ENCODE data around the gene HTRA1.

Gene HTRA1

DNA sequence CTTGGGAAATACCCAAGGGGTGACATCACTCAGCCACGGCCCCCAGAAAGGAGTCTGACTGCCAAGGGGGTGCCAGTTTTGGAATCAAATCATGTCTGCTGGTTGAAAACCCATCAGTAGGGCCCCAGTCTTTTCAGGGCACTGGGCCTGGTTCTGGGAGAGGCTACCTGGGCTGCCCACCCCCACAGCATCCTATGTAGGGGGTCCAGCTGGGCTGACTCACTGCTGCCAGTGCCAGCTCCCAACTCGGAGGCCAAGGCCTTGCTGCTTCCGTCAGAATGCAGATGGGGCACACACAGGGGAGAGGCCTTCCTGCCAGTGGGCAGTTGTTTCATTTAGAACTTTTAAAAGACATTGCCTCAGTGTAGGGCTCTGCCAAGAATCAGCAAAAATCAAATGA is 59.7 kb downstream of the HTRA1 start:
- no peak for DNase-seq

DNA sequence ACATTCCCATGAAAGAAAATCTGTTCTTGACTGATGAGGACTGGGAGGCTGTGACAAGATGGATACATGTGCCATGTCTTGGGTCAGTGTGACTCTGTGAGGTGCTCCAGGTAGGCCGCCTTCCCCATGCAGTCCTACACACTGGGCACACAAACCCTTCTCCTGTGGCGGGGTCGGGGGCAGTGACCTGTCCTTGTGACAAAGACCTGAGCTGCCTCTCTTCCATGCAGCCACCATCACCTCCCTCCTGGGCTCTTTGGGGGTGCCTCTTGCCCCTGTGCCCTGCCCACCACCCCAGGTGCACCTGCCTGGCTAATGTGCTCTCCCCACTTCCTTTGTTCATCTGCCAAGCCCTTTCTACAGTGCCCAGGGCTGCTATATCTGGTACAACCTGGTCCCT is 63.5 kb downstream of the HTRA1 start:
- no peak for DNase-seq

DNA sequence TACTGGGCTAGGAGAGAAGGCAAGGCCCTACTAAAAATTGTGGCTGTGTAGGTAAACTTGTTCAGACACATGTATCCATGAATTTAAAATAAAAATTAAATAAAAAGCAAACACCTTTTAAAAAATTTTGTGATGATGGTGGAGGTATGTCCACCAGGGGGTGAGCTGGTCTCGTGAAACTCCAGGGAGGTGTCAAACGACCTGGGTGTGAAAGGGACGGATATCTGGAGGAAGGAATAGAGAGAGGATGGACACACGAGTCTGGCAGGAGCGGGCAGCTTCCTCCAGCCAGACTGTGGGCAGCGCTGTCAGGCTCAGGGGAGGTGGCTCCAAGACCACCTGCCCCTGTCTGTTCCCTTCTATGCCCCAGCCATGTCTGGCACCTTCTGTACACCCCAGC is 64.4 kb downstream of the HTRA1 start:
- peak; percentile 12 for DNase-seq

DNA sequence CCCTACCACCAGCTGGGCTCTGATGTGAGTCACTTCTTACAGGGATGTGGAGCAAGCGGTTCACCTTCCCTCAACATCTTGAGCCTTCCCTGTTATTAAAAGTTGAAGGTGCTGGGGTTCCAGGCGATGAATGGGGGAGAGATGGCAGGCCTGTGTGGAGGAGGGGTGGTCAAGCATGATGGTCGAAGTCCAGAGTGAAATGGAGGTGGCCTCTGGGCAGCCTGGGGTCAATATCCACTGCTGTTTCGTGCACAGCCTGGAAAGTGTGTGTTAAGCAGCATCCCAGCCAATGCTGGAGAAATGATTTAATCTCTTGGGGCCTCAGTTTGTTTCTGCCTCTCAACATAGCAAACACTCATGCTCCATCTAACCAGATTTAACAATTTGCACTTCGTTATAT is 65.5 kb downstream of the HTRA1 start:
- no peak for DNase-seq

DNA sequence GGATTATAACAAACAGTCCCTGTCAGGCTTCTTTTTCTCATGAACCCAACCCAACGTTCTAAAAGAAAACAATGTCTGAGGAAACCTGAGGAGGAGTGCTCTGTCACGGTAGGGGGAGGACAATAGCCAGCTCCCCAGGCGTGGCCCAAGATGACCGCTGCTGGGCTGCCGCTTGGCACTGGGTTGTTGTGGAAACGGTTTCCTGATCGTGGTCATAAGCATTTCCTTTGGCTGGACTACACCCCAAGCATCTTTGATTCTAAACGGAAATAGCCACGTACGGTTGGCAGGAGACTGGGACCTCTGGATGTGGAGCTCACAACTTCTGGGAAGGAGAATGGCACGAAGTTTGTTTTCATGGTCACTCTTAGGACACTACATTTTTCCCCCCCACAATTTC is 68.8 kb downstream of the HTRA1 start:
- DNase-seq: no peak

DNA sequence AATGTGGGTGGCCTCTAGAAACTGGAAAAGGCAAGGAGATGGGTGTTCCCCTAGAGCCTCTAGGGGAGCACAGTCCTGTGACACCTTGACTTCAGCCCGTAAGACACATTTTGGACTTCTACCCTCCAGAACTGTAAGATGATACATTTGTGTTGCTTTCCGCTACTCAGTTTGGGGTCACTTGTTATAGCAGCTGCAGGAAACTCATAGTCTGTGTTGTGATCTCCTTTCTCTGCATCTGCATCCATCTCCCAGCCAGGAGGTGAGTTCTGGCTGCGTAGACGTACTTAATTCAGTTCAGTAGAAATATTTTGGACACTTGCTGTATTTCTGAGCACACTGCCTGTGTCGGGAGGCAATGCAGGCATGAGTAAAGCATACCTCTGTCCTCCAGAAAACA is 69.9 kb downstream of the HTRA1 start:
- no peak for DNase-seq

DNA sequence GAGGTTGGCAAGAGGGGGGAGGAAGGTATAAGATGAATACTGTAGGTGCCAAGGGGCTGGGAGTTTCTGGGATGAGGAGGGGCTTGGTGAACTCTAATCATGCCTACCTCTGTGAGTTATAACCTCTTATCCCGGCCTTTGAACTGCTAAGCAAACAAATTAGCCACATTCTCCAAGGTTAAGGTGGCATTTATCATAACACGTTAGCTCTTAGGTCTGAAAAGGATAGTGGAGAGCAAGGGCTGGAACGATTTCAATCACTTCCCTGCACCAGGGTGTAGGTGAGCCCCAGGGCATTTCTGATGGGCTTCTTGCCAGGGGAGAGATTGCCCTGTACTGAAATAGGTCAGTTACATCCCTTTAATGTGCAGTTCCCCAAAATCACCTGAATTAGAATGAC is 70.6 kb downstream of the HTRA1 start:
- DNase-seq: no peak

DNA sequence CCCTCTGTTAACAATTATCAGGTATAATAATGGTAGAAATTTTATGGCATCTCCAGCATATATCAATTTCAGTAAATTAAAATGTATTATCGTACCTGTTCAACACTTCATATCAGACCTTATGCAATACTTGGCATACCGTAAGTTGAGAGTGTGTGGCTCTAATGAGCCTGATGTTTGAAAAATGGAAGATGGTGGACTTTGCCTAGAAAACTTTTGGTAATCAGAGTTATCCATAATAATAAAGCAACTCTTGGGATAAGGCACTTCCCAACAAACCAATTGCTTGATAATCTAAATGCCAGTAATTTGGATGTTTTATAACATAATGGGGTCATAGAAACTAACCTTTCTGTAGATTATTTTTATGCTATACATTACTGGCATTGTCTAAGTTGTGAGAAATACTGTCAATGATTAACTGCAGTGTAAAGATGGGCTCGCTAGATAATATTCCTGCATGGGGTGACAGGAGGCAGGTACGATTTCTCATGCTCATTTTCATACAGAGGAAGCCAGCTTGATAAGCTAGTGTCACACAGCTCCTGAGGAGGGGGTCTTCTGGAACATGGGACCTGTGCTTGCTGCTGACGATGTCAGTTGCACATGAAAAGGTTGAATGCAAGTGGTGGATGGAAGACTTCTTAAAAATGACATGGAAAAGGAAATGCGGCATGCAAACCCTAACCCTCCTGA is 71.4 kb downstream of the HTRA1 start:
- no peak for DNase-seq

DNA sequence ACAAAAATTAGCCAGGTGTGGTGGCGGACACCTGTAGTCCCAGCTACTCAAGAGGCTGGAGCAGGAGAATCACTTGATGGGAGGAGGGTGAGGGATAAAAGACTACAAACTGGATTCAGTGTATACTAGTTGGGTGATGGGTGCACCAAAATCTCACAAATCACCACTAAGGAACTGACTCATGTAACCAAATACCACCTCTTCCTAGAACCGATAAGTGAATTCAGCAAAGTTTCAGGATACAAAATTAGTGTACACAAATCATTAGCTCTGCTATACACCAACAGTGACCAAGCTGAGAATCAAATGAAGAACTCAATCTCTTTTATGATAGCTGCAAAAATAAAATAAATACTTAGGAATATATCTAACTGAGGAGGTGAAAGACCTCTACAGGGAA is 76.2 kb downstream of the HTRA1 start:
- no peak for DNase-seq

DNA sequence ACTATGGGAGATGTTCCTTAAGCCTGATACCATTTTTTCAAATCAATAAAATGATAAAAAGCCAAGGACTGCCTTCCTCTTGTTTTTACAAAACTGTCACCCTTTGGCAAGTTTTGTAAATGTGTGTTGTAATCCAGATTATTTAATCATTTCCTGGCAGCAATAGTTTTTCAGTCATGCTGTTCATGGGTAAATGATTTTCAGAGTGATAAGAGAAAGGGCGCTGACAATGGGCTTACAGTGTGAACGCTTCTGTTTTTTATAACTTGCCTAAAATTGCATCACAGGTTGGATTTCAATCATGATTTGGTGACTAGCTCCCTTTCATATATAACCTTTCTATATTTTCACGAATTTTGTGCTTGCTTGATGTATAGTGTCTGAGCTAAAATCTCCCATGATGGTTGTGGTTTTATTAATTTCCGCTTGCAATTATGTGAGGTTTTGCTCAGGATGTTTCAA is 80.2 kb downstream of the HTRA1 start:
- DNase-seq: no peak

DNA sequence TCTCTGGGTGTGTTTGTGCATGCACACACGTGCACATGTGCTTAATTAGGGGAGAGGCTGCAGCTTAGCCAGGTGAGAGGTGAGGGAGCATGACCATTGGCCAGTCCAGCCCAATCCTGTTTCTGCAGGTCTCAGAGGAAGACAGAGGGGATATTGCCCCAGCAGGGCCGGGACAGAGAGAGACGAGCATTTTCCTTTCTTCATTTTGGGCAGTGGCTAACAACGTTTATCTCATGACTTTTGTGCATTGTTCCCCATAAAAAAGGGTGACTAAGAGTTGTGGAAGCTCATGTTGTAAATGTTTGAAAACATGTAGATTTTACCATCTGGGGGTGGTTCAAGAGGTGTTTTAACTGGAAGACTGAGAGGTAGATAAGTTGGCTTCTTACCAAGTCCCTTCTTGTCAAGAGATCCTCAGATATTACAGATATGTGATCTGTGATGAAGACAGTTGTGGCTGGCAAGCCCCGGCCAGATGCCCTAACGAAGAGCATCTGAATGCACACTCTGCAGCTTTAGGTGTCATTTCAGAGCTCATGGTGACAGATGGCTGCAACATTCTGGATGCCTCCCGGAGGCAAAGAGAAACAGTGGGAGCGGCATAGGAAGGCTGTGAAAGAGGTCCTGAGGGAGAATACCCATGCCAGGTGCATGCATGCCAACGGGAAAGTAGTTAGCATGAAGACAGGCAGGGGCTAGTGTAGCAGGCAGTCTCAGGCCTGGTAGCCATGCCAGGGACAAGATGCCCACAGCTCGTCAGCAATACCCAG is 82.5 kb downstream of the HTRA1 start:
- DNase-seq: no peak

DNA sequence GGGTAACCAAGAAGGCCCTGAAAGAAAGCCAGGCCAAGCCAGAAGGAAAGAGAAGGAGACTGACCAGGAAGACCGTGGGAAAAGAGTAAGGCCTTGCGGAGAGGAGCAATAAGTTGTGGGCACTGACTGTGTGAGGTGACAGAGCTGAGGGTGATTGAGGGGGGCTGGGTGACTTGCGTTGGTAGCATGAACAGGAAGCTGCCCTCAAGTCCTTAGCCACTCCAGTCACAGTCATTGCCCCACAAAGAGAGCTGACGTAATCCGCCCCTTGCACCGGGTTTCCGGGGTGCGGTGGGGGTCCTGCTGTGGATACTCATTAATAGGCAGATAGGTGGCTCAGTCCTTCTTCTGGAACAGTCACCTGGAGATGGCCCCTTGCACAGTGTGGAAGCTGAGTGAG is 83.1 kb downstream of the HTRA1 start:
- DNase-seq: no peak

DNA sequence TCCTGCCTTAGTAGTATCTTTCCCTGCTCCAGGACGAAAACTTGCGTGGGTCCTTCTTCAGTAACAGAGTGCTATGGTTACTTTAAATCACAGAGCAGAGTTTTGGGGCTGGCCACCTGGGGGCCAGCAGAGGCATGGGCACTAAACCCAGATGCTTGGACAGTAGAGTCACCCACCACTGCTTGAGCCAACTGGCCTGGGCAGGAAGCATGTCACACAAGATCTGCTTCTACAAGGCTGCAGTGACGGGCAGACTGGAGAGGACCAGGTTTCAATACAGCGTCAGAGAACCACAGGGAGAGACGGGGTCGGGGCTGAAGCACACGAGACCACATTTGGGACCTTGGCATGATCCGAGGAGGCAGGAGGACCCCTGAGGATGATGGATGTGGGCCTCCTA is 84.9 kb downstream of the HTRA1 start:
- no peak for DNase-seq

DNA sequence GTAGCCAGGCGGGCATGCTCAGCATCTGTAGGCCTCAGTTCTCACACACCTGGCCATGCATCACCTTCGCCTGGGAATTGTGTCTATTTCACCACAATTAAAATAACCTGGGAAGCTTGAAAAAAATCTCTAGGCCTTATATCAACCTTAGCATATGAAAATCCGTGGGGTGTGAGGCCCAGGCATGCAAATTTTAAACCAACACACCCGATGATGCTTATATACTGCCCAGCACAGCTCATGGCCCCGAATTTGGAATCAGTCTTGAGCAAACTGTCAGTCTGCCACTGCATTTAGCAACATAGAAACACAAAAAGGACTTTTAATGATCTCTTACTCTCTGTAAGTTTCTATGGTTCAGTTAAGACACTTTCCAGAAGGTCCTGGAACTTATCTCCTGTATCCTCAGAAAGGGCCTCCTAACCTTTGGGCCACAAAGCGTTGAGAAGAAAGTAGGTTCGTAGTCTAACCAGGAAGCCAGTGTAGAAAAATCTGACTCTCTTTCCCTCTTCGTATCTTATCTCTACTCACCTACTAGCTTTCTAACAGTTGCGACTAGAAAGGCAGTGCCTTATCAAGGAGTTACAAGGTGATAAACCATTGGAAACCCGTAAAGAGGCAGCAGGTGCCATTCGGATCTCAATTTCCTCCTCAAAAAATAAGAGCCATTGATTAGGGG is 87.2 kb downstream of the HTRA1 start:
- DNase-seq: no peak

DNA sequence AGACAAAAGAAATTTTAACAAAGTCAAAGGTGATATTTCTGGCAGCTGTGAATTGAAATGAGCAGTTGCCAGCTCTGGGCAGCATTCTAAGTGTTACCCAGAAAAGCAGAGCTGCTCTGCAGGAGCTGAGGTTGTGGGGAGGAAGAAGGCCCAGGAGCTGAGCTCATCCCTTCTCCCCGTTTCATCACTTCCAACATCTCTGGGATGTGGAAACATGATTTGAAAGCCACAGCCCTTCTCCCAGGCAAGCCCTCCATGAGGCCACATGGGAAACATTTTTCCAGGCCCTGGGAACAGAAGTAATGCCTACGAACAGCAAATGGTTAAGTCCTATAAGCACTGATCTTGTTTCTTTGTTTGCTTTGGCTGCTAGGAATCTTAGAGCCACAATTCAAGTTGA is 88.3 kb downstream of the HTRA1 start:
- no peak for DNase-seq

DNA sequence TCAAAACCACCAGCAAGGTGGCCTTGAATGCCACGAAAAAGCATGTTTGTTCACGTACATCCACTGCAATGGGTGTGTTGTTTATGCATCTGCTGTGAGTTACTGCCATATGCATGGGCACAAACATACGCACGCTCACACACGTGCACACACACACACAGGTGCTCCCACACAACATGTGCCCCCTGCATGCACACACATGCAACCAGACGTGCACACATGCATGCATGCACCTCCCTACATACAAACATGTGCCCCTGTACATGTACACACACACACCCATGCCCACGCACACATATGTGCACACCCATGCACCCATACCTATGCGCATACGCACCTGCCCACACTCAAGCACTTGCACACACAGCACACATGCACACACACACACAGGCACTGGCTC is 89.1 kb downstream of the HTRA1 start:
- DNase-seq: no peak

DNA sequence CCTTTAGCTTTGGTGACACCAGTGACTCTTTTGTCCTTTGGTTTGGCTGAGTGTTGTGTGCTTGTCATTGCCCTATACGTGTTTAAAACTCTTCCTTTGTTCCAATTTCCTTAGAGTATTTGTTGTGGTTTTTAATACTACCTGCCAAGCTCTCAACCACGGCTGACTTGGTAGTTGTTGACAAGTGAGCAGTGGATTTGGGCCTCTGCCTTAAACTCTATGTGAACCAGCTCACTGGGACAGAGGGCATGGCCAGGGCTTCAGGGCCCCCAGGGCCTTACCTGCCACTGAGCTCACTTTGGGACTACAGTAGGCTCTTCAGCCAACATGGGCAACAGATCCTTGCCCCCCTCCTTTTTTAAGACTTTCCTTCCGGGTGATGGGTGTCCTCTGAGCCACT is 89.6 kb downstream of the HTRA1 start:
- DNase-seq: no peak

DNA sequence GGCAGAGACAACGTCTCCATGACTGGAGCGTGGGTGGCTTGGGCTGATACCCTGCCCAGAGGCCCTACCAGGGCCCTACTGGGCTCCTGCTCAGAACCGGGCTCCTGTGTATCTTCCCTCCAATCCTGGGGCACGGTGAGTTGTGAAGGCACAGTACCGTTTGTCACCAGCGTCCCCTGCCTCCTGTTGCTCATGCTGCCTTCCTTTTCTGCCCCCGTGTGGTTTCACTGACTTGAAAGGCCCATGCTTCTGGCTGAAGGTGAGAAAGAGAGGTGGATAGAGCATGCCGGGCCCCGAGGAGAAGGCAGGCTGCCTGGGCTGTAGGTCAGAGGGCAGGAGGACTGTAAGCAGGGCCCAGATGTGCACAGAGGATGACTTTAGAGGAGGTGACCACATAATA is 90.1 kb downstream of the HTRA1 start:
- DNase-seq: peak; percentile 16

DNA sequence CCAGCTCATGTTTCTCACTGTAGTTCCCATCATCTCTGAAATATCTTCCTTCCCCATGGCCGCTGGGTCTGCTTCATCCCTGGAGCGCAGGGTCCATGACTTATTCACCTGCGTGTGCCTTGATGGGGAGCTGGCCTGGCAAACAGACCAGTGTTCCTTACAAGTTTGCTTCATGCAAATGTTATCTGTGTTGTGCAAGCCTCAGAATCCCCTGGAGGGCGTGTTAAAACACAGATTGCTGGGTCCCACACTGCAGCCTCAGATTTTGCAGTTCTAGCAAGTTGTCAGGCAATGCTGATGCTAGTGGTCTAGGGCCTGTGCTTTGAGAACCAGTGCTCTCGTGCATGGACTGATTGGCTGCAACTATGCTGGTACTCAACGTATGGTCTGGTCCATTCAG is 92.0 kb downstream of the HTRA1 start:
- no peak for DNase-seq

DNA sequence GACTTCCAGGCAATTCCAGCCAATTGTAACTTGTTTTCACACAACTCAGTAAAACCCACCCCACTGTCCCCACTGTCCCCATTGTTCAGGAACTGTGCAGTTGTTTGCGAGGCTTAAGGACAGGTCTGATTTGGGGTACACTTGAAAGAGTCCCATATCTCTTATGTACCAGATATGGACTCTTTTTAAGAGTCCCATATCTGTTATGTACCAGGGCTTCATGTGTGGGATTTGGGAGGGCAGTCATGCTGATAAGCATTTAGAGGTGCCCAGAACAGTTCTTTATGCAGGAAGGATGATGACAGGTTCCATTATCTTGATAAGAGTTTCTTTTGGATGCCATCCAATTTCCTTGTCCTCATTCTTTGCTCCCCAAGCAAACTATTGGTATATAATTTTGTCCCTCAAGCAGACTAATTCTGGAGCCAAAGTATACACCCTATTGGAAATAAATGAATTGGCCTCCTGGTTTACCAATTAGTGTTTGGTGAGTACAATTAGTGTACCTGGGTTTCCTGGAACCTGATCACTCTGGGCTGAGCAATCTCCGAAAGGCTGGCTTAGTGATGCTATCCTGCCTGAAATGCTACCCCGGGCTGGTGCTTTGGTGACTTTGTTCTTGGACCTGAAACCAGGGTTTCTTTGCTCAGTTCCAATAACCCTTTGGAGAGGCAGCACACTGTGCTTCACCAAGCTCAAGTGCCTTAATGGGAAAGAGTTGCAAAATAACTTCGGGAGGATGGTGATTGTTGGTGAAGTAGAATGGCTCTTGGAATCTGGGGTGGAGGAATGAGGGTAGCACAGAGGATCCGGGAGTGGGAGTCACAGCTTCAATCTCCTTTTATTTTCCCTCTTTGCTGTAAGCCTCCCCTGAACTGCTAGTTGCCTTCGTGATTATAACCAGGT is 93.0 kb downstream of the HTRA1 start:
- no peak for DNase-seq

DNA sequence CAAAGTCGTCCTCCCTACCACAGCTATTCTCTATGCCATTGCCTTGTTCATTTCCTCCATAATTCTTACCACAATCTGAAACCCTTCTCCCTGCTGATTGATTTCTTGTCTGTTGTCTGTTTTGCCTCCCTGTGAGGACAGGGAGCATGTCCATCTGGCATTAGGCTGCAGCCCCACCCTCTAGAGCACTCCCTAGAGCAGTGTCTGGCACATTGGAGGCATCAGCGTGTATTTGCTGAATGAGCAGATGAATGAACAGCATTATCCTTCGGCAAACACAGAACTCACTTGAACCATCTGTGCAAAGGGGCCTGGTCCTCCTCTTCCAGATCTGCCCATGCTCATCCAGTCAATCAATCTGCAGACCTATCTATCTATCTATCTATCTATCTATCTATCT is 94.1 kb downstream of the HTRA1 start:
- no peak for DNase-seq

DNA sequence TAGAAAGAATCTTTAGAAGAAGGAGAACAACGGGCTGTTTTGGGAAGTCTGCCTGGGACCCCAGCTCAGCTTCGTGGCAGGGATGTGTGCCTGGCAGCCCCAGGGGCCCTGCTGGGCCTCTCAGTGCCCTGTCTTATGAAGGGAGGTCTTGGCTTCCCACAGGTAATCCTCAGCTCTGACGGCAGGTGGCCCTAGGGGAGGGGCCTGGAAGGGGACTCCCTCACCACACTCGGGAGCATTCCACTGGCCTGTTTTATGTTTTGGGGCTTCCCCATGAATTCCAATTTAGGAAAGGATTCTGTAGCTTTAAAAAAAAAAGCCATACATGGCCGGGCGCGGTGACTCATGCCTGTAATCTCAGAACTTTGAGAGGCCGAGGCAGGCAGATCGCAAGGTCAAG is 96.2 kb downstream of the HTRA1 start:
- DNase-seq: no peak

DNA sequence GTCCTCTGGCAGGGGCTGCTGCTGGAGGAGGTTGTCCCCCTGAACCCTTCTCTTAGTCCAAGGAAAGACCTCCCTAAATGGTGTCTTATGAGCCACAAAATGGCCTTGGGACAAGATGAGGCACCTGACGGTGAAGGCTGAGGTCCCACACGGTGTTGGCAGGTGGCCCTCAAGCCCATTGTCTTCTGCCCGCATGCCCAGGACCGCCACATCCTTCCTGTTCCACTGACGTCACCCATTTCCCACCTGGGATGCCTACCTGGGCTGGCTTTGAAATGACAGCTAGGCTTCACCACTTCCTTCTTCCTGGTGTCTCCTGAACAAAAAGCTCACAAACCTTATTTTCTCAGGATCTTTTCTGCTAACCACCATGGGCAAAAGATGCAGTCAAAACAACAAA is 97.1 kb downstream of the HTRA1 start:
- DNase-seq: no peak
